Fibroblast of lung (primary cell): ENCODE results near the gene DLK2.

ENCODE experiments used
- EZH2 ChIP-seq: IDR thresholded peaks from 2 replicates; pipeline ENCODE4 v1.5.1; 2012; ENCODE audit warnings: low read length, control low read depth, mild to moderate bottlenecking; ENCODE audit errors: missing control alignments
- TF ChIP-seq, protein P1 (sequence below), 2 donors: IDR thresholded peaks in 1 of 2; conservative IDR thresholded peaks in 1 of 2; 1 replicate in 1 of 2; 2 replicates in 1 of 2; pipeline ENCODE4 v1.5.1; 2011 to 2012; ENCODE audit warnings: low read length in 2 of 2, control low read depth in 1 of 2, inconsistent platforms in 1 of 2, low read depth in 1 of 2, mild to moderate bottlenecking in 1 of 2

DNA sequence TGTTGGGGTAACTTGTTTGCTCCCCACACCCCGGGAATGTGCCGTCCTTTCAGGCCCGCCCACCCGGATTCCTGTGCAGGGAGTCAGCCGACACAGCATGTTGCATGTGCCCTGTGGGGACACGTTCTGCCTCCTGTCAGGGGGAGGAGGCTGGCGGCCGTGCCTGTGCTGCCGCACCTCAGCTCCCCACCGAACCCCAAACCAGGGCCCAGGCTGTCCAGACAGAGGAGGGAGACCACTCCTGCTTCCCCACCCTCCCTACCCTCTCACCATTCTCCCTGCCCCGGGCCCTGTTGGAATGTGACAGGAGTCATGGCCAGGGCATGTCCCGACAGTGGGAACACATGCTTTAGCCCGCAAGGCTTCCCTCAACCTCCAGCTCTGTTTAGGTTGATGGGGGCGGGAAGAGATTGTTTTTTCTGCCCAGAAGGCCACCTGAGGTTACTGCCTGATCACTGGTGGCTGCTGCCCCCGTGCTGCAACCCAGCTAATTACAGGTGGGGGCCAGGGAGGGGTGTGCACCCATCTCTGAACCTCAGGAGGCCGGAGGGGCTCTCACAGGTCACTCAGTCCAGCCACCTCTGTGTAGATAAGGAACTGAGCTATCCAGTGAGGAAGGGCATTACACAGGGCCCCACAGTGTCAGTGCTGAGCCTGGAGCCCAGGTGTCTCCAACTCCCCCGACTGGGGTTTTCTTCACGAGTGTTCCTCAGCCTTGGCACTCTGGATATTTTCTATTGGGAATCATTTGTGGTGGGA is 41.2 kb upstream of the DLK2 start:
- TF ChIP-seq, protein P1, sequence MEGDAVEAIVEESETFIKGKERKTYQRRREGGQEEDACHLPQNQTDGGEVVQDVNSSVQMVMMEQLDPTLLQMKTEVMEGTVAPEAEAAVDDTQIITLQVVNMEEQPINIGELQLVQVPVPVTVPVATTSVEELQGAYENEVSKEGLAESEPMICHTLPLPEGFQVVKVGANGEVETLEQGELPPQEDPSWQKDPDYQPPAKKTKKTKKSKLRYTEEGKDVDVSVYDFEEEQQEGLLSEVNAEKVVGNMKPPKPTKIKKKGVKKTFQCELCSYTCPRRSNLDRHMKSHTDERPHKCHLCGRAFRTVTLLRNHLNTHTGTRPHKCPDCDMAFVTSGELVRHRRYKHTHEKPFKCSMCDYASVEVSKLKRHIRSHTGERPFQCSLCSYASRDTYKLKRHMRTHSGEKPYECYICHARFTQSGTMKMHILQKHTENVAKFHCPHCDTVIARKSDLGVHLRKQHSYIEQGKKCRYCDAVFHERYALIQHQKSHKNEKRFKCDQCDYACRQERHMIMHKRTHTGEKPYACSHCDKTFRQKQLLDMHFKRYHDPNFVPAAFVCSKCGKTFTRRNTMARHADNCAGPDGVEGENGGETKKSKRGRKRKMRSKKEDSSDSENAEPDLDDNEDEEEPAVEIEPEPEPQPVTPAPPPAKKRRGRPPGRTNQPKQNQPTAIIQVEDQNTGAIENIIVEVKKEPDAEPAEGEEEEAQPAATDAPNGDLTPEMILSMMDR (conservative IDR thresholded peaks at IDR 0.05 in 1 of 2, IDR thresholded peaks at IDR 0.05 in 1 of 2; ENCODE audit: low read depth in 1 of 2, low read length in 2 of 2) = peak; percentile 40 to 59
- TF ChIP-seq EZH2 = no peak
